ENCODE measurements around the gene HERC3.

- no peak for TF ChIP-seq CTCF (IDR thresholded peaks at IDR 0.05)
- TF ChIP-seq POLR2A (IDR thresholded peaks at IDR 0.05) = no peak
These were observed 125.8 kb downstream of the HERC3 start for GRCh38 chr4:88718098-88718497.

Data from lower leg skin (tissue), 3 donors.